ENCODE results near the gene STXBP5L.
"Not testable (repeated sequence)": the region's sequence is repeated elsewhere in the genome, so short reads cannot be mapped to it uniquely, and the experiment has no call there.

The STXBP5L gene

DNA sequence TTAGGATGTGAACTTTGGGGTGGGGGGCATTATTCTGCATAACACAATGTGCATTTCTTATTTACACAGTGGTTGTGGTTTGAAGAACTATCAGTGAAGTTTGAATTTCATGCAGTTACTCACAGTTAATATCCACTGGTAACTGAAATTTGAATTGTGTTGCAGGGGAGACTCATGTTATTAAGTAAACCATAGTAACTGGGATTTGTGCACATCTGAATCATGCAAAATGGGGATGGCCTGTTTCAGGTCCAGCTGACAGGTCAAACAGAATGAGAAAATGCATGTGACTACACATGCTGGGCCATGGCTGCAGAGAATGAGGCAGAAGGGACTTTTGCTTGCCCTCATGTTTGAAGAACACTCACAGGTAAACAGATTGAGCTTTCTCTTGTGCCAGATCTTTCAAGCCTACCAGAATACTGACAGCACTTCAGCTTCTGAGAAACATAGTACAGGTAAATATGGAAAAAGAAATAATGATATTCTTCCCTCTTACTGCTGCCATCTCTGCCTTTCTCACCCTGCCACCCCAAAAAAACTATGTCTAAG is 522.7 kb downstream of the STXBP5L start:
- DNase-seq, result no peak

DNA sequence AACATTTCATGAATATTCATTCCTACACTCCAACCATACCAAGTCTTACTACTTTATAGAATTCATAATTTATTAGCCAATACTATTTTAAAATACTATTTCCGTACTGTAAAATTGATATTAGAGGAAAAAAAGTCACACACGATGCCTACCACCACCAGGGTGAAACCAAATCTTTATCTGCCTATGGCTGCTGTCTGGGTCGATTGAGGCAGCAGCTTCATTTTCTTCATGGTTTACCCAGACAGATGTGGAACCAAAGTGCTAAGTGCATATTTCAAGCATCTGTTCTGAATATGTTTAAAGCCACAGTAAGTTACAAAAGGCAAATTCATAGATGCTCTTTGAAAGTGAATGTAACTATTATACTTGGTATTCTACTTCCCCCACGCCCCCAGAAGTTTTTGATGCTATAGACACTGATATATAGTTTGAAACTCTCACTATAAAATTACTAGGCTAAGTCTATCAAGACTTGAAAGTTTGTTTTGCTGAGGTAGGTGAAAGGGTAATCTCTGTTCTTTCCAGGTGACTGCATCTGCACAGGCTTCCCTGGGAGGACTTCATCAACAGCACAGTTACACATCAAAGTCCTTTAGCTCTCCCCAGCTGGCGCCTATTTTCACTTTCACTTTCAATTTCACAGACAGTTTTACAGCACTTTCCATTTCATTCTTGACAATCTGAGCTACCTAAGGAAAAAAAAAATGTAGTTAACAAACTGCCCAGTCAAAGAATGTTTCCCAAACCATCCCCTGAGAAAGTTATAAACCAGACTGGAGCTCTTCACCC is 523.9 kb downstream of the STXBP5L start:
- DNase-seq, result no peak

DNA sequence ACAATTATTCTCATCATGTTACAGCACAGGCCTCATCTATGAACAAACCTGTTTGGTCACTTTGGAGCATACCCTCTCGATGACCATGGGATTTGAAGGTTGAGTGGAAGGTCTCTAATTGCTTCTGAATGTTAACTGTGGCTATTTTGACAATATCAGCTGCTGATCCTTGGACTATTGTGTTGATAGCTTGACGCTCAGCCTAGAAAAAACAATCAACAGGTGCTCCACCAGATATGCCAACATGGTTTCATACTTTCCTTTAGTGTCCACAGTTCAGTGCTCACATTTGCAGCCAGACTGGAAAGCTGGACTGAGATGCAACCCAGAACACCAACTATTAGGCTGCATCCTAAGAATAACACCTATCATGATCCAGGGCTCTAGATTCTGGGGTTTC is 528.1 kb downstream of the STXBP5L start:
- no peak for DNase-seq

DNA sequence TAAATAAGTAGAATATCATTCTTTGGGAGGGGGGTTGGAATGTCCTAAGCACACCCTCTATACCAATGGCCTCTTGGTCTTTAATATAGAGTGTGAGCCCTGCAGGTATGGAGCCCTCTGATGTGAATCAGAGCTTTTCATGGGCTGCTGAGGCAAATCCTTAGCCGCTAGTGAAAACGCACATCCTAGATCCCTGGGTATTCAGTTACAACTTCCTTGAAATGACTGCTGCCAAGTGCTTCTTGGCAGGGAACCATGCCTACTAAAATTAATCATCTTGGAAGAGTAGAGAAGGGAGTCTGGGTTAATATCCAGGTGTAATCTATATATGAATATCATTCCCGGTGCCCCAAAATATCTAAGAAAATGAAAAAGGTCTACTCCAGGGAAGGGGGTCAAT is 528.6 kb downstream of the STXBP5L start:
- no peak for DNase-seq

DNA sequence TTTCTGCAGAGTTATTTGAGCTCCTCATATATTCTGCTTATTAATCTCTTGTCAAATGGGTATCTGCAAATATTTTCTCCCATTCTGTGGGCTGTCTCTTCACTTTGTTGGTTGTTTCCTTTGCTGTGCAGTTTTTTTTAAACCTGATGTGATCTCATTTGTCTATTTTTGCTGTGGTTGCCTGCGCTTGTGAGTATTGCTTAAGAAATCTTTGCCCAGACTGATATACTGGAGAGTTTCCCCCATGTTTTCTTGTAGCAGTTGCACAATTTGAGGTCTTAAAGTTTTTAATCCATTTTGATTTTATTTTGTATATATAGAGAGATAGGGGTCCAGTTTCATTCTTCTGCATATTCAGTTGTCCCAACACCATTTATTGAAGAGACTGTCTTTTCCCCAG is 535.5 kb downstream of the STXBP5L start:
- DNase-seq, result no peak

DNA sequence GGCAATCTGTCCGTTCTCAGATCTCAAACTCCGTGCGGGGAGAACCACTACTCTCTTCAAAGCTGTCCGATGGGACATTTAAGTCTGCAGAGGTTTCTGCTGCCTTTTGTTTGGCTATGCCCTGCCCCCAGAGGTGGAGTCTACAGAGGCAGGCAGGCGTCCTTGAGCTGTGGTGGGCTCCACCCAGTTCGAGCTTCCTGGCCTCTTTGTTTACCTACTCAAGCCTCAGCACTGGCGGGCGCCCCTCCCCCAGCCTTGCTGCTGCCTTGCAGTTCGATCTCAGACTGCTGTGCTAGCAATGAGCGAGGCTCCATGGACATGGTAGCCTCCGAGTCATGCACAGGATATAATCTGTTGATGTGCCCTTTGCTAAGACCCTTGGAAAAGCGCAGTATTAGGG is 543.7 kb downstream of the STXBP5L start:
- not testable (repeated sequence) for DNase-seq

DNA sequence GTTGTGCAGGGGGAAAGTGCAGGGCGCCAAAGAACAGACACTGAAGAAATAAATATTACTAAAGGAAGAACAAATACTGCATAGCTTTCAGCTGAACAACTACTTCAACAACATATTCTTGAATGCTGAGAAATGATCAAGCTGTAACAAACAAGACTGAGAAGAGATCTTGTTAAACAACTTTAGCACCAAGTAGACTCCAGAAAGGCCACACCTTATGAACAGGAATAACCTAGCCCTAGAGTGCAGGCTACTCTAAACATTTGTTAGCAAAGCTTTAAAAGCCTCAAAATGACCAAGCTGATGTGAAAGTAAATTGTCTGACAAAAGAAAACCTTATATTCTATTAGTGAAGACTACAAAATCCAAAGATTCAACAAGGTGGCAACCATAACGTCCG is 554.6 kb downstream of the STXBP5L start:
- DNase-seq, result no peak

DNA sequence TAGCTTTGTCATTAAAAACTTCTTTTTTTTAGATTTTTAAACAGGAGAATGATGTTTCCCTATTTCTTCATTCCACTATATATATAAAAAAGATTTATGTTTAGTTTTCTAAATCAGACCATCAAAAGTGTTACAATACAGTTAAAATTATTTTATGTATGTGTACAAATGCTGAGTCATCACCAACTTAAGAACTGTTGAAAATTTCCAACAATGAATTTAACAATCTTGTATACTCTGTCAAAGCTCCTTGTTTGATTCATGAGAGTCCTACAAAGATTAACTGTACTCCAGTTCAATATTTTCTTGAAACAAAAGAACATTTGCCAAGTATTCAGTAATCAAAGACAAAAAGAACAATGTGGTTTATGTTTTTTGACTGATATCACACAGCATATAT is 555.7 kb downstream of the STXBP5L start:
- DNase-seq, result no peak

DNA sequence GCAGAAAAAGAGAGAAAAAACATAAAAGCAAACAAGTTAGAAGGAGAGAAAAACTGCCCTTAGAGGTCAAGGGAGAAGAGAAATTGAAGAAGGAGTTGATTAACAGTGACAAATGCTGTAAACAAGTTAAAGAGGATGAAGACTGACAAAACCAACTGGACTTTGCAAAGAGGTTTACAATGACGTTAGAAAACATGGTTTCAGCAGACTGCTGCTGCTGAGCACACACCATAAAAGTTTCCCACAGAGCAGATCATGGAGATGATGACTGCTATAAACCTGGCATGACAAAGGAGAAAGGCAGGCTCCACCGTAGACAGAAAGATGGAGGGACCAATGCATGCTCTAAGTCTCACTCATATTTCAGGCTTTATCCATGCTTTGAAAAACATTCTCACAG is 559.1 kb downstream of the STXBP5L start:
- DNase-seq, result no peak

DNA sequence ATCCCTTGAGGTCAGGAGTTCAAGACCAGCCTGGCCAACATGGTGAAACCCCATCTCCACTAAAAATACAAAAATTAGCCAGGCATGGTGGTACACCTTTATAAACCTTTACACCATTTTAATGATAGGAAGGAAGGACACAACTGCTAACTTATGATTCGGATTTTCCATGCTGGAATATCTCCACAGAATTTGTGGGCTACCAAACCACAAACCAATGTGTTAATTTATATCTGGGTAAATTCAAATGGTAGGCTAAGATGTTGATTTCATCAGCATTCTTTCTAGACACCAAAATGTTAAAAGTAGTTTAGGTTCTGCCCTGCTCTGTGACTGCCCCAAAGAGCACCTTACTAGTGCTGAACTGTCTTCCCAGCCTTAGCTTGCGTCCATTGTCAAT is 565.0 kb downstream of the STXBP5L start:
- no peak for DNase-seq
